ENCODE results near the gene CNTN1.

Gene CNTN1

DNA sequence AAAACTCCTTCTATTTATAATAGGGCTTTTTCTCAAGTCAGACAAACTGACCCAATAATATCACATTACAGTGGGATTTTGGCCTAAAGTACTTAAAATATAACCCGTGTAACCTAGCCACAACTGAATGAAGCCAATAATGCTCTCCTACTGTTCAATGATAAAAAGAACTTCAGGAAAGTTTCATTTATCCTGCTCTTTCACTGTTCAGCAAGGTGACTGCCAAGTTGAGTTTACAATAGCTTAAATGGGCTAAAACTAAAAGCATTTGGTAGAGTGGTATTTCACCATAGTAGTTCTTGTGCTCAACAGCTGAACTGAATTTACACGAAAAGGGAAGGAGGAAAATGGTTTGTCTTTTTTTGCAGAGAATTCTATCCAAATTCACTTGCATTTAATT, 49.8 kb downstream of the CNTN1 start:
- DNase-seq (ENCODE audit: low read depth, low spot score), result no peak
- in situ Hi-C loops (cut with HindIII; ENCODE audit: low sequenced_read_pairs), result no loop called here
- TF ChIP-seq, protein P1, sequence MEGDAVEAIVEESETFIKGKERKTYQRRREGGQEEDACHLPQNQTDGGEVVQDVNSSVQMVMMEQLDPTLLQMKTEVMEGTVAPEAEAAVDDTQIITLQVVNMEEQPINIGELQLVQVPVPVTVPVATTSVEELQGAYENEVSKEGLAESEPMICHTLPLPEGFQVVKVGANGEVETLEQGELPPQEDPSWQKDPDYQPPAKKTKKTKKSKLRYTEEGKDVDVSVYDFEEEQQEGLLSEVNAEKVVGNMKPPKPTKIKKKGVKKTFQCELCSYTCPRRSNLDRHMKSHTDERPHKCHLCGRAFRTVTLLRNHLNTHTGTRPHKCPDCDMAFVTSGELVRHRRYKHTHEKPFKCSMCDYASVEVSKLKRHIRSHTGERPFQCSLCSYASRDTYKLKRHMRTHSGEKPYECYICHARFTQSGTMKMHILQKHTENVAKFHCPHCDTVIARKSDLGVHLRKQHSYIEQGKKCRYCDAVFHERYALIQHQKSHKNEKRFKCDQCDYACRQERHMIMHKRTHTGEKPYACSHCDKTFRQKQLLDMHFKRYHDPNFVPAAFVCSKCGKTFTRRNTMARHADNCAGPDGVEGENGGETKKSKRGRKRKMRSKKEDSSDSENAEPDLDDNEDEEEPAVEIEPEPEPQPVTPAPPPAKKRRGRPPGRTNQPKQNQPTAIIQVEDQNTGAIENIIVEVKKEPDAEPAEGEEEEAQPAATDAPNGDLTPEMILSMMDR (IDR thresholded peaks at IDR 0.05; ENCODE audit: low read depth, low read length), result no peak
- H3K4me3 ChIP-seq (ENCODE audit: low read depth, low read length), result no peak overlapping the region

DNA sequence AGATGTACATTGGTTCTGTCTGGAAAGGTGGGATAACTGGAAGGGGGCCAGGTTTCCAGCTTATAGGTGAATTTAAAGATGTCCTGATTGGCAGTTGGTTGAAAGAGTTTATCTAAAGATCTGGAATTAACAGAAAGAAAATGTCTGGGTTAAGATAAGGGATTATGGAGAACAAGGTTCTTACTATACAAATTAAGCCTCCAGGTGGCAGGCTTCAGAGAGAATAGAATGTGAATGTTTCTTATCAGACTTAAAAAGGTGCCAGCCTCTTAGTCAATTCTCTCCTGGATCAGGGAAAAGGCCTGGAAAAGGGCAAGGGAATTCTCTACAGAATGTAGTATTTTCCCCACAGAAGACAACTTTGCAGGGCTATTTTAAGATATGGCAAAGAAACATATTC, 53.1 kb downstream of the CNTN1 start:
- DNase-seq (ENCODE audit: low read depth, low spot score), result no peak
- no peak overlapping the region for H3K4me3 ChIP-seq (ENCODE audit: low read depth, low read length)
- TF ChIP-seq, protein P1 (IDR thresholded peaks at IDR 0.05; ENCODE audit: low read depth, low read length), result no peak
- in situ Hi-C loops (cut with HindIII; ENCODE audit: low sequenced_read_pairs), result no loop called here

DNA sequence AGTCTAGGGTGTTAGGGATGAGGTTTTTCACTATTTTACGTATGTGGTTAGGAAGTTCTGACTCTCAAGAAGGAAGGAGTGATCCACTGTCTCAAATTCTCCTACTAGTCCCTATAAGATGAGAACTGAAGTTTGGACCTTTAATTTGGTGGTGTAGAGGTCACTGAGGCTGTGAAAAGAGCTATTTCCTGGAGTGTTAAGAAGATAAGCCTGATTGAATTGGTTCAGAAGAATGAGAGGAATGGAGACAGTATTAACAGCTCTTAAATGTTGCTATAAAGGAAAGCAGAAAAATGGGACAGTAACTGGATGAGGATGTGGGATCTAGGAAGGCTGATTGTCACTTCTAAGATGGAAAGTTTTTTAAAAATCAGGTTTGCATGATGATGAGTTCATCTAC, 57.6 kb downstream of the CNTN1 start:
- H3K4me3 ChIP-seq (ENCODE audit: low read depth, low read length), result no peak overlapping the region
- in situ Hi-C loops (cut with HindIII; ENCODE audit: low sequenced_read_pairs), result no loop called here
- TF ChIP-seq, protein P1 (IDR thresholded peaks at IDR 0.05; ENCODE audit: low read depth, low read length), result no peak
- DNase-seq (ENCODE audit: low read depth, low spot score), result no peak

DNA sequence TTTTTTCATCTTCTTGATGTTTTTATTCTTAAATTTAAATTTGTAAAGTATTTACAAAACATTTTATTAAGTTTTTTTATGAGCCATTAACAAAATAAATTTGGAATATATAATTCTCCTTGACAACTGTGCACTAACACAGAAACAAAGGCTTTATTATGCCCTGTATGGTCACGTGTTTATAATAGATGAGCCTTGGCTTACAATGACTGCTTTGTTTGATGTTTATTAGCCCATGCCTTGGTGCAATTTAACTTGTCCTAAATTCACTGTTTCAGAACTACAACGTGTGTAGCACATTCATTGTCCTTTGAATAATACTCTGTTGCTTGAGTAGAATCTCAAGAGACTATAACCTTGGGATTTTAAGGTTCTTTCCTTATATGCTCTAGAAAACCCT, 59.8 kb downstream of the CNTN1 start:
- no peak for DNase-seq (ENCODE audit: low read depth, low spot score)
- H3K4me3 ChIP-seq (ENCODE audit: low read depth, low read length), result no peak overlapping the region
- TF ChIP-seq, protein P1 (IDR thresholded peaks at IDR 0.05; ENCODE audit: low read depth, low read length), result no peak
- in situ Hi-C loops (cut with HindIII; ENCODE audit: low sequenced_read_pairs), result no loop called here

DNA sequence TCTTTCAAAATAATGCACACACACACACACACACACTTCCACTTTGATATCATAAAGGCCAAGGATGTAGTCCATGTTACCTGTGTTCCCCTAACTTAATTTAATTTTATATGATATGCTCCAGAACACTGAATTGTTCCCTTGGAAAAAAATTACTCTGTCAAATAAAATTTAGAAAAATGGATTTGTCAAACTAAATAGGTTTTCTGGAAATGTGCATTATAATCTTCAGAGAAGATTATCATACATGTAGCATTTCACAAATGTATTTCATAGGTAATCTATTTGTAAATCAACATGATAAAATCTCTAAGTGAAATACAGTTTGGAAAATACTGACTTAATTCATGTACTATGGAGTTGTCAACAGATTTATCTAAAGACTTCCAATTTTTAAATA, 68.6 kb downstream of the CNTN1 start:
- no peak for DNase-seq (ENCODE audit: low read depth, low spot score)
- TF ChIP-seq, protein P1 (IDR thresholded peaks at IDR 0.05; ENCODE audit: low read depth, low read length), result no peak
- in situ Hi-C loops (cut with HindIII; ENCODE audit: low sequenced_read_pairs), result no loop called here

DNA sequence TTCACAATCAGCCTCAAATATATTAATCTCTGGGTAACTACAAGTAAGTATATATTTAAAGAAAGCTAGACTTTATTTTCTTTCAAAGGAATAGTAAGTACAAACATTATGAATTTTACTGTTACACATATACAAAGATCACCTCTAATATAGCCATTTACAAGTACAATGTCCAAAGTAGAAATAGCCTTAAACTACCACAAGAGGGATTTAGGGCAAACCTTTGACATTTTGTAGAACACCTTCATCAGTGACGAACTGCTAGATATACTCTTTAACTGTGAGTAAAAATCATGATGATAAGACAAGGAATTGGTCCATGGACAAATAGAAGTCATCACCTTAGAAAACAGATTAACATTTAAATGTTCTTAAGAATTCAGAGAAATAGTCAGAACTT, 69.8 kb downstream of the CNTN1 start:
- DNase-seq (ENCODE audit: low read depth, low spot score), result no peak
- TF ChIP-seq, protein P1 (IDR thresholded peaks at IDR 0.05; ENCODE audit: low read depth, low read length), result no peak
- no peak overlapping the region for H3K4me3 ChIP-seq (ENCODE audit: low read depth, low read length)
- in situ Hi-C loops (cut with HindIII; ENCODE audit: low sequenced_read_pairs), result no loop called here

More for the DNA sequence above, 68.6 kb downstream of the CNTN1 start:
- H3K4me3 ChIP-seq (ENCODE audit: low read depth, low read length), result no peak overlapping the region

Data from astrocyte of the spinal cord (primary cell).